ENCODE results near the gene GPR171.

DNA sequence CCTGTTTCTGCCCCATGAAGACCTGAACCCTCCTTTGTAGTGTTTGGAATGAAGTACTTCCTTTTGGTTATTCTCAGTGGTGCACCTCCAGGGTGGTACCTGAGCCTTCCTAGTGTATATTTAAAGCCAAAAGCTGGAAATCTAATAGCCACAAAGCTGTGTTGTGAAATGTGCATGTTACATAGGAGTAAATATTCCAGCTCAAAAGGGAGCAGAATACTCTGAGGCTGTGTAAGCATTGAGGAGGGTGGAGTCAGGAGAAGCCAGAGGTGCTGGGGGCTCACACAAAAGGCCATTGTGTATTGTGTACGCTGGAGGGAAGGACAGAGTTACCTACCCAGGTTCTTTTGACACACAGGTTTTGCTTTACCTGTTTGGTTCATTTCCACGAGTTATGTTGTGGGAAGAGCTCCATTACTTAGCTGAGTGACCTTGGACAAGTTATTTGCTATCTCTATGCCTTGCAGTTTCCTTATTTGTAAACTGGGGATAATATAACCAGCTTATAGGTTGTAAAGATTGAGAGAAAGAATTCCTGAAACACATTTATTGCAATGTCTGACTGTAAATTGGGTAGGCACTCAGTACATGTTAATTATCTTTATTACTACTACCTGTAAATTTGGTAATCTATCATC lies 24.7 kb downstream of the GPR171 start:
- TF ChIP-seq, protein P1, sequence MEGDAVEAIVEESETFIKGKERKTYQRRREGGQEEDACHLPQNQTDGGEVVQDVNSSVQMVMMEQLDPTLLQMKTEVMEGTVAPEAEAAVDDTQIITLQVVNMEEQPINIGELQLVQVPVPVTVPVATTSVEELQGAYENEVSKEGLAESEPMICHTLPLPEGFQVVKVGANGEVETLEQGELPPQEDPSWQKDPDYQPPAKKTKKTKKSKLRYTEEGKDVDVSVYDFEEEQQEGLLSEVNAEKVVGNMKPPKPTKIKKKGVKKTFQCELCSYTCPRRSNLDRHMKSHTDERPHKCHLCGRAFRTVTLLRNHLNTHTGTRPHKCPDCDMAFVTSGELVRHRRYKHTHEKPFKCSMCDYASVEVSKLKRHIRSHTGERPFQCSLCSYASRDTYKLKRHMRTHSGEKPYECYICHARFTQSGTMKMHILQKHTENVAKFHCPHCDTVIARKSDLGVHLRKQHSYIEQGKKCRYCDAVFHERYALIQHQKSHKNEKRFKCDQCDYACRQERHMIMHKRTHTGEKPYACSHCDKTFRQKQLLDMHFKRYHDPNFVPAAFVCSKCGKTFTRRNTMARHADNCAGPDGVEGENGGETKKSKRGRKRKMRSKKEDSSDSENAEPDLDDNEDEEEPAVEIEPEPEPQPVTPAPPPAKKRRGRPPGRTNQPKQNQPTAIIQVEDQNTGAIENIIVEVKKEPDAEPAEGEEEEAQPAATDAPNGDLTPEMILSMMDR (IDR thresholded peaks at IDR 0.05; ENCODE audit: insufficient read depth, low read depth, low read length), result no peak
- TF ChIP-seq EZH2 (IDR thresholded peaks at IDR 0.05; ENCODE audit: insufficient read depth, low read length), result no peak

Data from astrocyte (in vitro differentiated cells and primary cell).